GM23338 (cell line): ENCODE measurements around the gene SCTR. TPM values are rescaled to one million over a fixed set of nuclear protein-coding genes. Genes with fewer than 3 reads are reported as not detected.
"Not testable (repeated sequence)": the region's sequence is repeated elsewhere in the genome, so short reads cannot be mapped to it uniquely, and the experiment has no call there.

Experiments used
- ATAC-seq: fragments of 200-7000 bp; cut with Tn5 transposase; 3 replicates; pipeline ENCODE4 v1.9.1; 2020
- DNase-seq: peaks from one replicate; pipeline ENCODE4 v3.0.0-alpha.2; 2015; ENCODE audit warnings: low spot score
- H2AFZ ChIP-seq: fragments of 200-600 bp; sonication (generic); 2 replicates; pipeline ENCODE4 v1.8.0; 2016; ENCODE audit warnings: antibody characterized with exemption, mild to moderate bottlenecking, moderate library complexity
- H3F3A ChIP-seq: fragments of 200-600 bp; sonication (generic); replicated peaks from 2 replicates; pipeline ENCODE4 v1.8.0; 2017; ENCODE audit warnings: antibody characterized with exemption, mixed run types, low read depth
- H3K27ac ChIP-seq: fragments of 200-600 bp; sonication (generic); 2 replicates; pipeline ENCODE4 v1.6.1; 2016; ENCODE audit warnings: low read depth
- H3K27me3 ChIP-seq: fragments of 200-600 bp; sonication (generic); 2 replicates; pipeline ENCODE4 v1.8.0; 2016; ENCODE audit warnings: mild to moderate bottlenecking, mixed run types, moderate library complexity; ENCODE audit not compliant: insufficient read depth
- H3K36me3 ChIP-seq: fragments of 200-600 bp; sonication (generic); 2 replicates; pipeline ENCODE4 v1.8.0; 2016; ENCODE audit warnings: mild to moderate bottlenecking; ENCODE audit not compliant: insufficient read depth
- H3K4me1 ChIP-seq: fragments of 200-600 bp; sonication (generic); 2 replicates; pipeline ENCODE4 v1.8.0; 2016; ENCODE audit warnings: mild to moderate bottlenecking, moderate library complexity; ENCODE audit not compliant: insufficient read depth
- H3K4me2 ChIP-seq: fragments of 200-600 bp; sonication (generic); 2 replicates; pipeline ENCODE4 v1.7.1; 2017; ENCODE audit warnings: mixed run types
- H3K4me3 ChIP-seq: fragments of 200-600 bp; sonication (generic); 2 replicates; pipeline ENCODE4 v1.6.1; 2016; ENCODE audit warnings: mixed run types
- H3K79me2 ChIP-seq: fragments of 200-600 bp; sonication (generic); replicated peaks from 2 replicates; pipeline ENCODE4 v1.8.0; 2017; ENCODE audit warnings: mild to moderate bottlenecking; ENCODE audit not compliant: insufficient read depth
- H3K9me2 ChIP-seq: fragments of 200-600 bp; sonication (generic); 2 replicates; pipeline ENCODE4 v1.8.0; 2017; ENCODE audit not compliant: insufficient read depth
- H4K20me1 ChIP-seq: fragments of 200-600 bp; sonication (generic); replicated peaks from 2 replicates; pipeline ENCODE4 v1.8.0; 2017; ENCODE audit warnings: mild to moderate bottlenecking; ENCODE audit not compliant: insufficient read depth
- H3K27ac Mint-ChIP-seq: 2 replicates; pipeline ENCODE4 v1.8.0; 2020; ENCODE audit warnings: inconsistent platforms, mild to moderate bottlenecking, moderate library complexity, mixed read lengths
- H3K27me3 Mint-ChIP-seq: 3 replicates; pipeline ENCODE4 v1.8.0; 2022; ENCODE audit warnings: low read depth, mild to moderate bottlenecking, moderate library complexity, mixed read lengths, inconsistent platforms; ENCODE audit not compliant: insufficient read depth, poor library complexity
- H3K36me3 Mint-ChIP-seq: 3 replicates; pipeline ENCODE4 v1.8.0; 2021; ENCODE audit warnings: low read depth, mild to moderate bottlenecking, inconsistent platforms, moderate library complexity, mixed read lengths
- H3K4me1 Mint-ChIP-seq: 3 replicates; pipeline ENCODE4 v1.8.0; 2020; ENCODE audit warnings: mild to moderate bottlenecking, inconsistent platforms, mixed read lengths
- H3K4me3 Mint-ChIP-seq: 3 replicates; pipeline ENCODE4 v1.8.0; 2021; ENCODE audit warnings: moderate library complexity, mild to moderate bottlenecking, inconsistent platforms, mixed read lengths
- H3K9me3 Mint-ChIP-seq: 3 replicates; pipeline ENCODE4 v1.8.0; 2020; ENCODE audit warnings: moderate library complexity, mild to moderate bottlenecking, inconsistent platforms, mixed read lengths
- CREB1 ChIP-seq: fragments of 250-450 bp; sonication (Bioruptor Pico); IDR thresholded peaks from 2 replicates; pipeline ENCODE4 v1.5.0; 2020; ENCODE audit warnings: low read depth, mild to moderate bottlenecking, moderate library complexity
- EZH2 ChIP-seq: fragments of 200-600 bp; sonication (generic); IDR thresholded peaks from one replicate; pipeline ENCODE4 v1.8.0; 2017; ENCODE audit warnings: antibody characterized with exemption, mild to moderate bottlenecking, low read depth; ENCODE audit not compliant: unreplicated experiment
- NANOG ChIP-seq: IDR thresholded peaks from 2 replicates; pipeline ENCODE4 v1.6.1; 2016; ENCODE audit warnings: antibody characterized with exemption, borderline replicate concordance
- POLR2AphosphoS5 ChIP-seq: IDR thresholded peaks from 2 replicates; pipeline ENCODE4 v1.6.1; 2016; ENCODE audit warnings: antibody characterized with exemption, low read depth
- STAT1 ChIP-seq: IDR thresholded peaks from one replicate; pipeline ENCODE4 v1.6.1; 2016; ENCODE audit warnings: antibody characterized with exemption; ENCODE audit not compliant: unreplicated experiment
- ZNF114 ChIP-seq: fragments of 250-450 bp; sonication (Bioruptor Pico); IDR thresholded peaks from 2 replicates; pipeline ENCODE4 v1.5.0; 2020; ENCODE audit warnings: mild to moderate bottlenecking, moderate library complexity
- polyA plus RNA-seq: library from polyadenylated mRNA; unstranded; fragments of >200 nt; fragmentation: Nextera tagmentation; extraction: Ambion mirVana; gene quantifications from 2 replicates; pipeline ENCODE4 v1.2.1, GENCODE V29; 2016
- total RNA-seq: library from RNA; depleted of rRNA; stranded (reverse); fragments of >200 nt; shearing (Covaris generic); gene quantifications from 2 replicates; pipeline ENCODE4 v1.2.3, GENCODE V29; 2014
- TF ChIP-seq, protein P1 (sequence below): IDR thresholded peaks from one replicate; pipeline ENCODE4 v1.6.1; 2018; ENCODE audit warnings: antibody characterized with exemption; ENCODE audit not compliant: unreplicated experiment
- TF ChIP-seq, protein P2 (sequence below), 2 experiments: fragments of 200-600 bp in 1 of 2; sonication (generic) in 1 of 2; conservative IDR thresholded peaks; 2 replicates each; pipeline versions ENCODE4 v1.5.1 to v1.6.1; 2016 to 2017; ENCODE audit warnings: antibody characterized with exemption in 2 of 2, low read depth in 2 of 2, mild to moderate bottlenecking in 2 of 2, moderate library complexity in 1 of 2
- TF ChIP-seq, protein P3 (sequence below): fragments of 250-450 bp; sonication (Bioruptor Pico); IDR thresholded peaks from 2 replicates; pipeline ENCODE4 v1.5.0; 2020; ENCODE audit warnings: mild to moderate bottlenecking, moderate library complexity

The SCTR gene
- total and polyA plus RNA-seq, 2 experiments from 2014 or later, result not detected

DNA sequence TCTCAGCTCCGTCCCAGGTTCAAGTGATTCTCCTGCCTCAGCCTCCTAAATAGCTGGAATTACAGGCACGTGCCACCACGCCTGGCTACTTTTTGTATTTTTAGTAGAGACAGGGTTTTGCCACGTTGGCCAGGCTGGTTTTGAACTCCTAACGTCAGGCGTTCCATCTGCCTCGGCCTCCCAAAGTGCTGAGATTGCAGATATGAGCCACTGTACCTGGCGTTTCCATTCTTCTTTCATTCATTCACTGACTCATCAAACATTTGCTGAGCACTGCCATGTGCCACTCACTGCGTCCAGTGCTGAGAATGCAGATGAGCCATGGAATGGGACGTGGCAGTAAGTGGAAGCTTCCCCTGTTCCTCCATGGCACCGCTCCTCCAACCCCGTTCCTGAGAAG is 120.7 kb downstream of the SCTR start:
- not testable (repeated sequence) for H4K20me1 ChIP-seq, DNase-seq, ATAC-seq, H3K9me2 ChIP-seq, H3K4me3 ChIP-seq, H2AFZ ChIP-seq, H3K4me3 Mint-ChIP-seq, H3F3A ChIP-seq, H3K27me3 Mint-ChIP-seq, H3K27ac Mint-ChIP-seq, H3K27ac ChIP-seq, H3K27me3 ChIP-seq, H3K36me3 ChIP-seq, H3K4me1 ChIP-seq, H3K9me3 Mint-ChIP-seq, H3K4me2 ChIP-seq, H3K79me2 ChIP-seq, H3K36me3 Mint-ChIP-seq
- peaks cover 11% of the 10 kb centered on the region for H3K4me1 Mint-ChIP-seq

DNA sequence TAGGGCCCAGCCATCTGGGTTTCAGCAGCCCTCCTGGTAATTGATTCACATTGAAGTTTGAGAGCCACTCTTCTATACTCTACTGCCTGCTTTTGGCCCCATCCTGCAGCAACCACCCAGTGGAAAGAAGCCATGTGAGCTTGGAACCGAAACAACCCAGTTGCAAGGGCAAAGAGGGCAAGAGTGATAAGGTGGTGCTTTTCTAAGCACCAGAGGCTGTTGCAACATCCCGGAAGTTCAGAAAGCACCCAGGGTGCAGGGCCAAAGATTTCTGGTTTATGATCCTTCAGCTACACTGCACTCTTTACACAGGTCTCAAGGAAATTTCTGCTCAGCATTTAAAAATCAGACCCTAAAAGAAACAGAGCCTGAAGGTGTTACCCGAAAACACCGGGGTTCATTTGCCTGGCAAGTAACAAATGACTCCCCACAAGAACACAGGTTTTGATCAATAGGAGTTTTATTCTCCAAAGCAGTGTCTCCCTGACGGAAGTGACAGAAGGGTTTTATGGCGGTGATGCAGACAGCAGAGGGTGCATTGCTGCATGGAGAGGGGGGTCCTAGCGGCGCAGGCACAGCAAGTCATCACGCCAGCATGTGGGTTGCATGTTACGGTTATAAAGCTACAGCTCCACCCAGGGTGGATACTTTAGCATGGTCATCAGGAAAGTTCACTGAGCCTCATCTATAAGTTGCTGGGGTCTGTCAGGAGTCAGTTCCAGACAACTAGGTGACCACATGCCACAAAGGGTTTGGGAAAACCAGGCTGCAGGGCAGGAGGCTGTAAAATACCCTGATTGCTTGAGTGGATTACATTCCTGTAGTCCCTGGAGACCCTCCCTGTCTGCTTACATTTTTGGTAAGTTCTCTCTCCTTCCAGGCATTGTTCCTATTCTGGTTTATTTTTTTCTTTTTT is 121.4 kb downstream of the SCTR start:
- ATAC-seq (no peak), DNase-seq (no peak)
- H3K27ac ChIP-seq, result no peak overlapping the region
- no peak overlapping the region for H3K4me2 ChIP-seq
- peaks cover 11% of the 10 kb centered on the region for H3K4me1 Mint-ChIP-seq
- H3K27ac Mint-ChIP-seq, result no peak overlapping the region
- no peaks in the 10 kb centered on the region for H3K9me2 ChIP-seq
- H3K4me3 Mint-ChIP-seq, result no peak overlapping the region
- H3K9me3 Mint-ChIP-seq, result no peaks in the 10 kb centered on the region
- no peaks in the 10 kb centered on the region for H3K36me3 Mint-ChIP-seq
- H3K4me3 ChIP-seq, result no peak overlapping the region
- no peaks in the 10 kb centered on the region for H4K20me1 ChIP-seq
- H3K27me3 Mint-ChIP-seq, result peaks cover 5% of the 10 kb centered on the region
- H3K79me2 ChIP-seq, result no peaks in the 10 kb centered on the region
- no peak overlapping the region for H2AFZ ChIP-seq
- H3K27me3 ChIP-seq, result no peaks in the 10 kb centered on the region
- no peaks in the 10 kb centered on the region for H3K36me3 ChIP-seq
- no peaks in the 10 kb centered on the region for H3K4me1 ChIP-seq
- no peaks in the 10 kb centered on the region for H3F3A ChIP-seq
- TF ChIP-seq, protein P1, sequence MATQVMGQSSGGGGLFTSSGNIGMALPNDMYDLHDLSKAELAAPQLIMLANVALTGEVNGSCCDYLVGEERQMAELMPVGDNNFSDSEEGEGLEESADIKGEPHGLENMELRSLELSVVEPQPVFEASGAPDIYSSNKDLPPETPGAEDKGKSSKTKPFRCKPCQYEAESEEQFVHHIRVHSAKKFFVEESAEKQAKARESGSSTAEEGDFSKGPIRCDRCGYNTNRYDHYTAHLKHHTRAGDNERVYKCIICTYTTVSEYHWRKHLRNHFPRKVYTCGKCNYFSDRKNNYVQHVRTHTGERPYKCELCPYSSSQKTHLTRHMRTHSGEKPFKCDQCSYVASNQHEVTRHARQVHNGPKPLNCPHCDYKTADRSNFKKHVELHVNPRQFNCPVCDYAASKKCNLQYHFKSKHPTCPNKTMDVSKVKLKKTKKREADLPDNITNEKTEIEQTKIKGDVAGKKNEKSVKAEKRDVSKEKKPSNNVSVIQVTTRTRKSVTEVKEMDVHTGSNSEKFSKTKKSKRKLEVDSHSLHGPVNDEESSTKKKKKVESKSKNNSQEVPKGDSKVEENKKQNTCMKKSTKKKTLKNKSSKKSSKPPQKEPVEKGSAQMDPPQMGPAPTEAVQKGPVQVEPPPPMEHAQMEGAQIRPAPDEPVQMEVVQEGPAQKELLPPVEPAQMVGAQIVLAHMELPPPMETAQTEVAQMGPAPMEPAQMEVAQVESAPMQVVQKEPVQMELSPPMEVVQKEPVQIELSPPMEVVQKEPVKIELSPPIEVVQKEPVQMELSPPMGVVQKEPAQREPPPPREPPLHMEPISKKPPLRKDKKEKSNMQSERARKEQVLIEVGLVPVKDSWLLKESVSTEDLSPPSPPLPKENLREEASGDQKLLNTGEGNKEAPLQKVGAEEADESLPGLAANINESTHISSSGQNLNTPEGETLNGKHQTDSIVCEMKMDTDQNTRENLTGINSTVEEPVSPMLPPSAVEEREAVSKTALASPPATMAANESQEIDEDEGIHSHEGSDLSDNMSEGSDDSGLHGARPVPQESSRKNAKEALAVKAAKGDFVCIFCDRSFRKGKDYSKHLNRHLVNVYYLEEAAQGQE, result no peak
- TF ChIP-seq CREB1, result no peak
- TF ChIP-seq STAT1, result no peak
- no peak for TF ChIP-seq POLR2AphosphoS5
- TF ChIP-seq NANOG, result no peak
- TF ChIP-seq EZH2, result no peak
- no peak for TF ChIP-seq ZNF114 (CRISPR knock-in tag)
- TF ChIP-seq, protein P2, sequence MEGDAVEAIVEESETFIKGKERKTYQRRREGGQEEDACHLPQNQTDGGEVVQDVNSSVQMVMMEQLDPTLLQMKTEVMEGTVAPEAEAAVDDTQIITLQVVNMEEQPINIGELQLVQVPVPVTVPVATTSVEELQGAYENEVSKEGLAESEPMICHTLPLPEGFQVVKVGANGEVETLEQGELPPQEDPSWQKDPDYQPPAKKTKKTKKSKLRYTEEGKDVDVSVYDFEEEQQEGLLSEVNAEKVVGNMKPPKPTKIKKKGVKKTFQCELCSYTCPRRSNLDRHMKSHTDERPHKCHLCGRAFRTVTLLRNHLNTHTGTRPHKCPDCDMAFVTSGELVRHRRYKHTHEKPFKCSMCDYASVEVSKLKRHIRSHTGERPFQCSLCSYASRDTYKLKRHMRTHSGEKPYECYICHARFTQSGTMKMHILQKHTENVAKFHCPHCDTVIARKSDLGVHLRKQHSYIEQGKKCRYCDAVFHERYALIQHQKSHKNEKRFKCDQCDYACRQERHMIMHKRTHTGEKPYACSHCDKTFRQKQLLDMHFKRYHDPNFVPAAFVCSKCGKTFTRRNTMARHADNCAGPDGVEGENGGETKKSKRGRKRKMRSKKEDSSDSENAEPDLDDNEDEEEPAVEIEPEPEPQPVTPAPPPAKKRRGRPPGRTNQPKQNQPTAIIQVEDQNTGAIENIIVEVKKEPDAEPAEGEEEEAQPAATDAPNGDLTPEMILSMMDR (conservative IDR thresholded peaks at IDR 0.05; ENCODE audit: low read depth in 2 of 2), result no peak
- TF ChIP-seq, protein P3, sequence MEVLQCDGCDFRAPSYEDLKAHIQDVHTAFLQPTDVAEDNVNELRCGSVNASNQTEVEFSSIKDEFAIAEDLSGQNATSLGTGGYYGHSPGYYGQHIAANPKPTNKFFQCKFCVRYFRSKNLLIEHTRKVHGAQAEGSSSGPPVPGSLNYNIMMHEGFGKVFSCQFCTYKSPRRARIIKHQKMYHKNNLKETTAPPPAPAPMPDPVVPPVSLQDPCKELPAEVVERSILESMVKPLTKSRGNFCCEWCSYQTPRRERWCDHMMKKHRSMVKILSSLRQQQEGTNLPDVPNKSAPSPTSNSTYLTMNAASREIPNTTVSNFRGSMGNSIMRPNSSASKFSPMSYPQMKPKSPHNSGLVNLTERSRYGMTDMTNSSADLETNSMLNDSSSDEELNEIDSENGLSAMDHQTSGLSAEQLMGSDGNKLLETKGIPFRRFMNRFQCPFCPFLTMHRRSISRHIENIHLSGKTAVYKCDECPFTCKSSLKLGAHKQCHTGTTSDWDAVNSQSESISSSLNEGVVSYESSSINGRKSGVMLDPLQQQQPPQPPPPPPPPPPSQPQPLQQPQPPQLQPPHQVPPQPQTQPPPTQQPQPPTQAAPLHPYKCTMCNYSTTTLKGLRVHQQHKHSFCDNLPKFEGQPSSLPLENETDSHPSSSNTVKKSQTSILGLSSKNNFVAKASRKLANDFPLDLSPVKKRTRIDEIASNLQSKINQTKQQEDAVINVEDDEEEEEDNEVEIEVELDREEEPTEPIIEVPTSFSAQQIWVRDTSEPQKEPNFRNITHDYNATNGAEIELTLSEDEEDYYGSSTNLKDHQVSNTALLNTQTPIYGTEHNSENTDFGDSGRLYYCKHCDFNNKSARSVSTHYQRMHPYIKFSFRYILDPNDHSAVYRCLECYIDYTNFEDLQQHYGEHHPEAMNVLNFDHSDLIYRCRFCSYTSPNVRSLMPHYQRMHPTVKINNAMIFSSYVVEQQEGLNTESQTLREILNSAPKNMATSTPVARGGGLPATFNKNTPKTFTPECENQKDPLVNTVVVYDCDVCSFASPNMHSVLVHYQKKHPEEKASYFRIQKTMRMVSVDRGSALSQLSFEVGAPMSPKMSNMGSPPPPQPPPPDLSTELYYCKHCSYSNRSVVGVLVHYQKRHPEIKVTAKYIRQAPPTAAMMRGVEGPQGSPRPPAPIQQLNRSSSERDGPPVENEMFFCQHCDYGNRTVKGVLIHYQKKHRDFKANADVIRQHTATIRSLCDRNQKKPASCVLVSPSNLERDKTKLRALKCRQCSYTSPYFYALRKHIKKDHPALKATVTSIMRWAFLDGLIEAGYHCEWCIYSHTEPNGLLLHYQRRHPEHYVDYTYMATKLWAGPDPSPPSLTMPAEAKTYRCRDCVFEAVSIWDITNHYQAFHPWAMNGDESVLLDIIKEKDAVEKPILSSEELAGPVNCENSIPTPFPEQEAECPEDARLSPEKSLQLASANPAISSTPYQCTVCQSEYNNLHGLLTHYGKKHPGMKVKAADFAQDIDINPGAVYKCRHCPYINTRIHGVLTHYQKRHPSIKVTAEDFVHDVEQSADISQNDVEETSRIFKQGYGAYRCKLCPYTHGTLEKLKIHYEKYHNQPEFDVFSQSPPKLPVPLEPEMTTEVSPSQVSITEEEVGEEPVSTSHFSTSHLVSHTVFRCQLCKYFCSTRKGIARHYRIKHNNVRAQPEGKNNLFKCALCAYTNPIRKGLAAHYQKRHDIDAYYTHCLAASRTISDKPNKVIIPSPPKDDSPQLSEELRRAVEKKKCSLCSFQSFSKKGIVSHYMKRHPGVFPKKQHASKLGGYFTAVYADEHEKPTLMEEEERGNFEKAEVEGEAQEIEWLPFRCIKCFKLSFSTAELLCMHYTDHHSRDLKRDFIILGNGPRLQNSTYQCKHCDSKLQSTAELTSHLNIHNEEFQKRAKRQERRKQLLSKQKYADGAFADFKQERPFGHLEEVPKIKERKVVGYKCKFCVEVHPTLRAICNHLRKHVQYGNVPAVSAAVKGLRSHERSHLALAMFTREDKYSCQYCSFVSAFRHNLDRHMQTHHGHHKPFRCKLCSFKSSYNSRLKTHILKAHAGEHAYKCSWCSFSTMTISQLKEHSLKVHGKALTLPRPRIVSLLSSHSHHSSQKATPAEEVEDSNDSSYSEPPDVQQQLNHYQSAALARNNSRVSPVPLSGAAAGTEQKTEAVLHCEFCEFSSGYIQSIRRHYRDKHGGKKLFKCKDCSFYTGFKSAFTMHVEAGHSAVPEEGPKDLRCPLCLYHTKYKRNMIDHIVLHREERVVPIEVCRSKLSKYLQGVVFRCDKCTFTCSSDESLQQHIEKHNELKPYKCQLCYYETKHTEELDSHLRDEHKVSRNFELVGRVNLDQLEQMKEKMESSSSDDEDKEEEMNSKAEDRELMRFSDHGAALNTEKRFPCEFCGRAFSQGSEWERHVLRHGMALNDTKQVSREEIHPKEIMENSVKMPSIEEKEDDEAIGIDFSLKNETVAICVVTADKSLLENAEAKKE, result no peak
